GM19099 (cell line): ENCODE data around the gene DNAJB13.

Experiments
- POLR2A ChIP-seq: IDR thresholded peaks from 3 replicates; pipeline ENCODE4 v1.6.1; 2011; ENCODE audit warnings: low read depth; ENCODE audit not compliant: insufficient read length; ENCODE audit errors: extremely low read depth

DNAJB13 gene

DNA sequence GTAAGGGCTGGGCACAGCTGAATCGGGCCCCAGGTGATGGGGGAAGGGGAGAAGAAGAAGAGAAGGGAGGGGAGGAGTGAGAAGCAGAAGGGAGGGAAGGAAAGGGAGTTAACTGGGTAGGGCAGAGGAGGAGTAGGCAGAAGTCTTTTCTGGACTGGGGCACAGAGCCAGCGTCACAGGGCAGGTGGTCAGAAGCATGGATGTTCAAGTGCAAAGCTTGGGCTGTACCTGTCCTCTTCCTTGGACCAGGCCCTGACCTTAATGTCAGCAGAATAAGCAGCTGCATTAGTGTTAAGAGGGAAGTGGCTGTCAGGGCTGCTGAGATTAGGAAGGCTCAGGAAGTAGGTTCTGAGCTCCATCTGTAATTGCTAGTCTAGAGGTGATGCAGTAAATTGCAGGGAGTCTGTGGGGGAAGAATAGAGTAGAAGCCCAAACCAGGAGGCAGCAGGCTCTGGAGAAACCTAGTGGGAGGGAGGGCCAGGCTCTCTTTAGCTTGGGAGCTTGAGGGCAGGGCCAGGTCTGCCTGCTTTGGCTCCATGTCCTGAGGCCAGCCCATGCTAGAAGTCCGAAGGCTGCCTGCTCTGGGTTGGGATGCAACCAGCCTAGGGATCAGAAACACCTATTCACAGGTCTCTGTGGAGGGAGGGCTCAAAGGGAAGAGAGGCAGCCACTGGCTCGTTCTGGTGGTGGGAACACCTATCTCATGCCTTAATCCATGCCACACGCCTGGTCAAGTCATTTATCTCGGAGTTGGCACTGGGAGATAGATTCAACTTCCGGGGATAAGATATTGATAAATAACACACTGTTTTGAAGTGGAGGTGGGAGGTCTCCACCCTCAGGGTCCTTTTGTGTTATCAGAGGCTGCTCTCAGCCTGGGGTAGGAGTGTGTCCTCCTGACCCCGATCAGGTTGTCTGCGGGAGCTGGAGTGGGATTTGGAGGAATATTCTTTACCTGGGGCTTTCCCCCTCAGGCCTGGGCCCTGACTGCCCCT lies 59.8 kb downstream of the DNAJB13 start:
- no peak for TF ChIP-seq POLR2A

DNA sequence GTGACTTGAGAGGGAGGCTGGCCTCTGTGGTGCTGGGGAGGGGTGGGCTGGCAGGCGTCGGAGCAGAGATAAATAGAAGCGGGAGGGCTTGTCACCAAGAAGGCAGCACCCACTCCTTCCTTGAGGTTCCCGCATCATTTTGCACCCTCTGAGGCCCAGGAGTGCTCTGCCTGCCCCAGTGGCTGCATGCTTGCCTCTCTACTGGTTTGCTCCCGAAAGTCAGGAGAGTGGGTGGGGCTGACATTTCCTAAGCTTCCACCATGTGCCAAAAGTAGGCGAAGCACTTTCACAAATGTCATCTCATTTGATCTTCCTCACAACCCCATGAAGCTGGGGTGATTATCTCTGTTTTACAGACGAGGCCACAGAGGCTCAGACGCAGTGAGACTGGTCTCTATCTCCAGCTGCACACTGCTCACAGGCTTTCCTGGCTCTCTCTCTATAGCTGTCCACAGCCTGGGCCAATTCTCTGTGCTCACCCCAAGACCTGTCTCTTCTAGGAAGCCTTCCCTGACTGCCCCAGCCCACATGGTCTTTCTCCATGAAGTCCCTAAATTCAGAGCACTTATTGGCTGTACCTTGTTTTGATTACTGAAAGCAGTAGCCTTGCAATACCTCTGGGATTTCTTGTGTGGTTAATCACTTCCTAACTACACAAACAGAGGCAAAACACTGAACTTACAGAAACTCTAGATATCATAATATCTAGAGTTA lies 60.7 kb downstream of the DNAJB13 start:
- TF ChIP-seq POLR2A = no peak

DNA sequence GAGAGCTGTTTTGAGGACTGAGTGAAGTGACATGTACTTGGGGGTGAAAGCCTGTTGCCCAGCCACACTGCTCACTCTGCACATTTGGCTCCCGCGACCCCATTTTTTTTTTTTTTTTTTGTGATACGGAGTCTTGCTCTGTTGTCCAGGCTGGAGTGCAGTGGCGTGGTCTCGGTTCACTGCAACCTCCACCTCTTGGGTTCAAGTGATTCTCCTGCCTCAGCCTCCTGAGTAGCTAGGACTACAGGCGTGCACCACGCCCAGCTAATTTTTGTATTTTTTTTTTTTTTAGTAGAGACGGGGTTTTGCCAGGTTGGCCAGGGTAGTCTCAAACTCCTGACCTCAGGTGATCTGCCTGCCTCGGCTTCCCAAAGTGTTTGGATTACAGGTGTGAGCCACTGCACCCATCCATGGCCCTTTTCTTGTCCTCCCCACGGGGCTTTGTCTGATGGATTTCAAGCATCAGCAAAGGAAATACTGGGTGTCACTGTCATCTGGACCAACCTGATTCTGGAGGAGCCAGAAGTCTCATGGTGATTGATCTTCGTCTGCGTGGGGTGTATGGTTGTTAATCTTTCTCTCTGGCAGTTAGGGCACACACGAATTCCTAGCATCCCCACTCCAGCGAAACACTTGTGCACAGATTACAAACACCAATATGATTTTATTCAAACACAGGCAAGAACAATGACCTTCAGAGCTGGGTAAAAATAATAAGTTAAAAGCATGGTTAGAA lies 61.4 kb downstream of the DNAJB13 start:
- no peak for TF ChIP-seq POLR2A

DNA sequence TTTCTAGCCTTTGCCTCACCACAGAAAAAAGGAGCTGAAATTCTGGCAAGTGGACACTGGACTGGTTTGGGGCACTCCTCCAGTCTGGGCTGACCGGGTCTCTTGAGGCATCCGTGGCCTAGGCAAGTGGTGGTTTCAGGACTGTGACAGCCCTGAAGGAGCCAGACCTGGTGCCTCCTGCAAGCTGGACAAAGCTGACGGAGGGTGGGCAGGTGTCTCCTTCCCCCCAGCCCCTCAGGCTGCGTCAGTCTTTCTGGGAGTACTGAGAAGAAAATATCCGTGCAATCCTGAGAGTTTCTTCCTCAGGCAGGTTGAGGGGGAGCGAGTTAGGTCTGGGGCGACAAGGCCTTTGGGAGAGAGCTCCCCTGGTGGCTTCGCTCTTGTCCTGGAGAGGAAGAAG lies 62.3 kb downstream of the DNAJB13 start:
- no peak for TF ChIP-seq POLR2A

DNA sequence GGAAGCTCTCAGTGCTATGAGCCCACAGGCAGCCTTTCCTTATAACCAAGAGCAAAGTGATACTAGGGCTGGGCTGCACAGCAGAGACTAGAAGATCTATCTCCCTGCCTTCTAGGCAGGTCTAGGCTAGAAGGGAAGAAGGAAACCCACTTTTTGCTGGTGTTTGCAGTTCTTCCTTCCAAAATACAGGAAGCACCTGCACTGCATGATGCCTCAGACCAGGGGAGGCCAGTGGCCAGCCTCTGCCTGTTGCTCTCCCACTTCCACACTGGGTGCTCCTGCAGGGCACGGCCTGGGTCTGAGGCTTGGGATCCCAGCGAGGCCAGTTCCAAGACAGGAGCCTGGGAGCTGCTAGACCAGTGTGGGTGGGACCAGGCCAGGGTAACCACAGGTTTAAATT lies 64.1 kb downstream of the DNAJB13 start:
- no peak for TF ChIP-seq POLR2A

DNA sequence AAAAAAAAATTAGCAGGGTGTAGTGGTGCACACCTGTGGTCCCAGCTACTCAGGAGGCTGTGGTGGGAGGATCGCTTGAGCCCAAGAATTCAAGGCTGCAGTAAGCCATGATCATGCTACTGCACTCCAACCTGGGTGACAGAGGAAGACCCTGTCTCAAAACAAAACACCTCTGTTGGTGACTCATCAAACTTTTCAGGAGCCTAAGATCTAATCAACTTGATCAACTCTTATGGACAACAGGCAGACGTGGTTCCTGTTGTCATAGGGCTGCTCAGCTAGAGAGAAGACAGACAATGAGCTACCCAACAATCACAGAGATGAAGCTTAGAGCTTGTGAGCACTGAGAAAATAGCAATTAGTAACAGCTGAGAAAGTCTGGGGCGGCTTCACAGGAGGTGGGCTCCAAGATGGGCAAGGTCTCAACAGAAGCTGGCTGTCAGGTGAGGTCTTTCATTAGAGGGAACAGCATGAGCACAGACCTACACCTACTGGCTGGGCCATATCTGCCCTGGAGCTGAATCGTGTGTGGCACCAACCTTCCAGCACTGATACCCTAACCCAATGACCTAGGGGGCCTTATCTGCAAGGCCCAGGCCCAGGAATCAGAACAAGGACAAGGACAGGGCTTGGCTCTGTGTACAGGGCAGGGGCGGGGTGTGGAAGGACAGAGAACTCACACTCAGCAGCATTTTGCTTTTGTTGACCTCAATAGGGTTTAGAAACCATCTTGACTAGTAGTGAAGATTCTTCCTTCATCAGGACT lies 65.3 kb downstream of the DNAJB13 start:
- TF ChIP-seq POLR2A = no peak

DNA sequence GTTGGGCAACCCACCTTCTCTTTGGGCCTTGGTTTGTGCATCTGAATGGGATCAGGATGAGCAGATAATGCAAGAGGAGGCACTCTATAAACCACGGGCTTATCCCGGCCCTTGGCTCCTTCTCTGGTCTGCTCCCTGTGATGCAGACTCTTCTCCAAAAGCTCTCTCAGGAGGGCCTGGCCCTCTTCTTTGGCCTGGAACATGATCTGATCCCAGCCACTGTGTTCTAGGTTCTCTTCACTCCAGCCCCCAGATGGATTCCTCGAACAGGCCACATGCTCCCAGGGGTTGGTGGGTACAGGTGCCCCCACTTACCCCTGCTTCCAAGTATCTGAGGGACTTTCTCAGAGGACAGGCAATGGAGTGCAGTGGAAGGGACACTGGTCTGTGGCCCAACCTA lies 66.8 kb downstream of the DNAJB13 start:
- TF ChIP-seq POLR2A = no peak

DNA sequence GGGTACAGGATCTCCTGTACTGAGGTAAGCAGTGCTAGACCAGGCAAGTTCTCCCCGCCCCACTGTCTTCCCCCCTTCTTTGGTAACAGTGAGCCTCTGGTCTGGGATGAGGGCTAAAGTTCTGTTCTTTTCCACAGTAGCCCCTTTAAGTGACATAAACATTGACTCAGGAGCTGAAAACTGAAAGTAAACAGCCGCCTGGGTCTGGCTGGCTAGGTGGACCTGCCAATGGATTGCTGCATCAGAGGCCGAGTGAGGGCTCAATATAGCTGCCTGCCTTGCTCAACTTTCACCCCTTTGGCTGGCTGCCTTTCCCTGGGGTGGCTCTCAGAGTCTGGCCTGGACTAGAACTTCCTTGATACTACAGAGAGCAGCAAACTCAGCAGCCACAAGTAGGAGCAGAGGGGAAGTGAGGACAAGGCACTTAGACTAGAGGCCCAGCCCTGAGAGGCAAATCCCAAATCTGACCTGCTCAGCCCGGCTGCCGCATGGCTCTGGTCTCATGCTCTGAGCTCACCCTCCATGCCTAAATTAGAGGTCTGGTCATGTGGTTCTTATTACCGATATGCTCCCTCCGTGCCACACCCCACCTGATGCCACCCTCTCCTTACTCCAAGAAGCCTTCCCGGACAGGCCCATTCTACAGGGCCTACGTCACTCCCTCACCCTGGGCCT lies 67.6 kb downstream of the DNAJB13 start:
- TF ChIP-seq POLR2A = no peak

DNA sequence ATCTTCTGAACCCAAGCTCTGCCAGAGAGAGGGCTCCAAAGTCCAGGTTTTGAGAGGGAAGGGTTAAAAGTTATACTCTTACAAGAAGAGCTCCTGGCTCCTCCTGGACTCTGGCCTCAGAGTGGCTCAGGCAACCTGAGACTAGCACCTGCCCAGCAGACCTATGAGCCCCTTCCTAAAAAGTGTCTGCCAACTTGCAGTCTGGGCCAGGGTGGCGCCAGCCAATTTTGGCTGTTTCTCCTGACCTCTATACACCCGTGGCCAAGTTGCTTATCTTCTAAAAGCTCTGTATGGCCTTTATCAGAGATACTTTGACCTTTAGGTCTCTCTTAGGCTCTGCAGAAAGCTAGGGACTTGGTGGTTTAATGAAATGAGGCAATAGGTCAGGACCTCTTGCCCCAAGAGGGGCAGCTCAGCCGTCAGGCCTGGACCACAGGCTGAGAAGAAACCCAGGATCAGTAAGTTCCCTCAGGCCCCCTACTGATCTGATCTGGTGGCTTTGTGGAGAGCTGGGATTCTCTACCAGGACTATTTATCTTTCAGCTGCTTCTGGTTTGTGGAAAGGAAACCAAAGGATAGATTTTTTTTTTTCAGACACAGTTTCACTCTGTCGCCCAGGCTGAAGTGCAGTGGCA lies 68.4 kb downstream of the DNAJB13 start:
- TF ChIP-seq POLR2A = no peak

DNA sequence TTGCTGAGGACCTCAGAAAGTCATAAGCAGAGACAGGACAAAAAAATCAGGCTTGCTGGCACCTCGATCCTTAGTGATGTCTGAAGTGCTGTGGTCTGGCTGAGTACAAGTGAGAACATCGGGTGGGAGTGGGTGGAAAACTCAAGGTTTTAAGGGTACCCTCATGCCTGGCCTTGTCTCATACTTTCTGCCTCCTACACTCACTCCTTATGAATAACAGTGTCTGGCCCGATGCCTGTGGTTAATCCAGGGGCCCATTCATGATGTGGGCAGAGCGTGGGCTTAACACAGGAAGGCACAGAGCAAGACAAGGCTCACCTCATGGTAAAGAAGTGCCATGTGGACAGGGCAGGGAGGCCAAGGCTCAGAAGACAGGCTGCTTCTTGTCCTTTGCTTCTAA lies 69.0 kb downstream of the DNAJB13 start:
- TF ChIP-seq POLR2A = no peak
